NCI-H1694 (cell line): Measurements from ENCODE around the gene NEDD4.
"Not testable (repeated sequence)": the region's sequence is repeated elsewhere in the genome, so short reads cannot be mapped to it uniquely, and the experiment has no call there.

Experiments used
- DNase-seq: peaks from one replicate; lab custom pipeline; 2025; lab: John Stamatoyannopoulos, UW

The NEDD4 gene

GRCh38 chr15:55893852-55894251 is 99.6 kb downstream of the NEDD4 start:
- DNase-seq: no peak

DNA sequence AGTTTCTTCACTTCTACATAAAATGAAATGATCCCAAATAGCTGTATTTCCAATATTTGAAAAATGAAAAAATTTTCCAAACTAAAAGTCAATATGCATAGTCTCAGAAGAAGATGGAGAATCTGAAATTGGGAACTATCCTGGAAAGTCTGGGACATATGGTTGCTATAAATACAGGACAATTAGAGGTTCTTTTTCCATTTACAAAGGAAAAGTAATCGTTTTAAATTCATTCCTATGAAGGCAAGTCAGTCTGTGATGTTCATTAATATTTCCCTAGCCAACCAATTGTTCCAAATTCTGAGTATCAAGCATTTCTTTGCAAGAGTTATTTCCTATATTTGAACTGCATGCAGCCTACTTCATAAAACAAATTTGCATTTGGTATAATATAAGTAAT is 102.2 kb downstream of the NEDD4 start:
- no peak for DNase-seq

- DNase-seq: no peak
These were observed 109.2 kb downstream of the NEDD4 start for GRCh38 chr15:55884223-55884622.

- DNase-seq: no peak
These were observed 114.2 kb downstream of the NEDD4 start for GRCh38 chr15:55879181-55879580.

DNA sequence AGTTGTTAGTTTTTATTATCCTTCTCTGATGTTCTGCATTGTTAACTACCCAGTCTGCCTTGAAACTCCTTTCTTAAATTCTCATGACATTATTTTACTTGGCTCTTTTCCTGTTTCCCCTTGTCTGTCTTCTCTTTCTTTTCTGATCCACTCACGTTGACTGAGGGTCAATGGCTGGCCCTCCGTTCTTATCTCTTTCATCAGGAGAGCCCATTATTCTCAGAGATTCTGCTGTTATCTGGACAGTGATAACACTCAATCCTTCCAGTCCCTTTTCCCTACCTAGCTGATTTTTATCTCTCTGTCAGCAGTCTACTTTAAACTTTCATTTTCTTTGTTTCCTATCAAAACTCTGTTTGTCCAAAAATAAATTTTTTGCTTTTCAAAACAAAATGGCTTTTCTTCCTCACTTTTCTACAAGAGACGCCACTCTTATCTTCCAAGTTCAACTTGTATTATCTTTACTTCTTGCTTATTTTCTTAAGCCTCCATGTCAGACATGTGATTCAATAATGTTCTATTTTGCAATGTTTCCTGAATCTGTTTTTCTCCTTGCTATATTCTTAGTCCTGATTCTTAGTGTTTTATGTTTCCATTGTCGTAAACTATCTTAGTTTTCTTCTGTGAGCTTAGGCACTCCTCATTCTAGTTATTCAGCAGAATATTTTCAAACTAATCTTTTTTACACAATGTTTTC is 120.2 kb downstream of the NEDD4 start:
- no peak for DNase-seq

DNA sequence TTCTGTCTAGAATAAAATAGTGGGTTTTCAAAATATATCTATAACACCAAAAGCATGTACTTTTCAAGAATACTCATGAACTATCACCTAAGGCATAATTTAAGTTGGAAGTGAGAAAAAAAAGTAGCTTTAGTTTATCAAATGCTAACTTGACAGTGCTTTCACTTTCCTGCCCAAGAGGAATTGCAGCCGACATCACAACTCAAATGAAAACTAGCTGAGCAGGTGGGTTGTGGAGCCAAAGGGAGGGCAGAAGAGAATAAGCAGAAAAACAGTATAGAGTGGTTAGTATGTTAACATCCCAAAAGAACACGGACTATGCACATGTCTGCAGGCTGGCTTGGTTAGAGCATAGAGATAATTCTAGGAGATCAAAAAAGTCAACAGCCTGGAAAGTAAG is 120.9 kb downstream of the NEDD4 start:
- DNase-seq: no peak

GRCh38 chr15:55869660-55870059 is 123.8 kb downstream of the NEDD4 start:
- no peak for DNase-seq

- DNase-seq: no peak
These were observed 124.7 kb downstream of the NEDD4 start for GRCh38 chr15:55868707-55869106.

DNA sequence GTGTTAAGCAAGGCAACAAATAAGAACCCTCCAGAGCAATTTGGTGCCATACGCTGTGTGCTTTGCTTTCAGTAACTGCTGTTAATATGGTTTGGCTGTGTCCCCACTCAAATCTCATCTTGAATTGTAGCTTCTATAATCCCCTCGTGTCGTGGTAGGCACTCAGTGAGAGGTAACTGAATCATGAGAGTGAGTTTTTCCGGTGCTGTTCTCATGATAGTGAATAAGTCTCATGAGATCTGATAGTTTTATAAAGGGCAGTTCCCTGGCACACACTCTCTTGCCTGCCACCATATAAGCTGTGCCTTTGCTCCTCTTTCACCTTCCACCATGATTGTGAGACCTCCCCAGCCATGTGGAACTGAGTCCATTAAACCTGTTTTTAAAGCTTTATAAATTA is 125.1 kb downstream of the NEDD4 start:
- DNase-seq: not testable (repeated sequence)

DNA sequence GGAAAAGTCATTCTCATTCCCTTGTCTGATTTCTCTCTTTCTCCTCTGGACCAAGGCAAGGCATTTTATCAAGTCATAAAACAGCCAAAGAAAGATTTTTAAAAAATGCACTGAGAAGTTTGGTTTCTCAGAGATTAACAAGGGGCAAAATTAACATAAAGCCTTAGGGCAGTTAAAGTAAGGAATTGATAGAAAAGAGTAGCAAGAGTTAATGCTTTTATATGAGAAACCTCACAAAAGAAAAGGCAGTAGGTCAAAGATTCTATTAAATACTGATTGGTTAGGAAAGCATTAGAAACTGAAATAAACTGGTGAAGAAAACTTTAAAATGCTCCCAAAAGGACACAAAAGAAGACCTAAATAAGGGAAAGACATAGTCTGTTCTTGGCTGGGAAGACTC is 129.5 kb downstream of the NEDD4 start:
- no peak for DNase-seq

GRCh38 chr15:55861115-55861514 is 132.3 kb downstream of the NEDD4 start:
- DNase-seq: no peak

- no peak for DNase-seq
These were observed 132.9 kb downstream of the NEDD4 start for GRCh38 chr15:55860468-55860867.

GRCh38 chr15:55859681-55860080 is 133.7 kb downstream of the NEDD4 start:
- no peak for DNase-seq

DNA sequence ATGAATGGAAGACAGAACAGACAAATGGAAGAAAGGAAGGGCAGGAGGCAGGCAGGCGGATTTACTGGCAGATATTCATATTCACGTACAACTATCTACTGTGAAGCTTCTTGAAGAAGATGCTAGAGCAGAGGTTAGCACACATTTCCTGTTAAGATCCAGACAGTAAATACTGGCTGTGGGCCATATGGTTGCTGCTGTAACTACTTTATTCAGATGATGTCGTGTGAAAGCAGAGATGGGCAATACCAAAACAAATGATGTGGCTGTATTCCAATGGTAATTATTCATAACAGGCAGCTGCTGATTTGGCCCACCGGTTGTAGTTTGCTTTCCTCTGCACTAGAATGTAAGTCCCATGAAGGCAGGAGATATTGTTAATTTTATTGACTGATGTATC is 134.8 kb downstream of the NEDD4 start:
- DNase-seq: peak; percentile 4

- DNase-seq: no peak
These were observed 136.8 kb downstream of the NEDD4 start for GRCh38 chr15:55856506-55857164.

DNA sequence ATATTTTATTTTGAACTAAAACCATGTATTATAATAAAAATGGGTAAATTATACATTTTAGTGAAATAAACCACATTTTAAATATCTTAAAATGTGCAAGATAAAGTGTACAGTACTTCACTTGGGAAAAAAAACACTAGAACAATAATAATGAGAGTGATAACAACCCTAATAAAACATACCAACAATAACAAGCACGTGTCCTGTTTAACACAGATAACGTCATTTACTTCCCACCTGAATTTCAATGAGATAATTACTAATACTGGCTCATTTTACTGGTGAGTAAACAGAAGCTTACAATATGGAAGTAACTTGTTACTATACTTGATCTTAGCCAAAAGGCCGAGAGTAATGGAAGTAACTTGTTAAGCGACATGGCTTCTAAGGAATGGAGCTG is 140.3 kb downstream of the NEDD4 start:
- DNase-seq: no peak

DNA sequence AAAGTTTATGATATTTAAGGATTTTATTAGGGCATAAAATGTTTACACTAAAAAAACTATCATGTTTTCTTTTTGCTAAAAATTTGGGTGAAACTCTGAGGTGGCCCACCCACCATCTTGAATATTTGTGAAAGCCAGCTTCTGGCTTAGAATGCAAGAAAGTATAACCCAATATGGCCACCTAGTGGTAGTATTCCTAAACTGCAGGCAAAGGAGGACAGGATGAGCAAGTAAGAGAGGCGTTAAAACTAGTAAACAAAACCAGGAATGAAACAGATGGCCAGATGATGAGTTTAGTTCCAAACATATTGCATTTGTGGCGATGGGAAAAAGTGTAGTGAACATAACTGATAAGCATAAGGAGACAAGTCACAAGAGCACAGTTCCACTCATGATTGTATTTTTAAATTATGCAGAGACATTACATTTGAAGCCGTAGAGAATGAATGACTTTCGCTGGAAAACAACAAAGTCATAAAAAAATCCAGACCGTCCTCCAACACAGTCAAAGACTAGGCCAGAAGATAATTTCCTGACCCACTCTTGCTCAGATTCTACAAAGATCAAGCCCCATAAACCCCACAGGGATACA is 147.2 kb downstream of the NEDD4 start:
- DNase-seq: peak; percentile 88

DNA sequence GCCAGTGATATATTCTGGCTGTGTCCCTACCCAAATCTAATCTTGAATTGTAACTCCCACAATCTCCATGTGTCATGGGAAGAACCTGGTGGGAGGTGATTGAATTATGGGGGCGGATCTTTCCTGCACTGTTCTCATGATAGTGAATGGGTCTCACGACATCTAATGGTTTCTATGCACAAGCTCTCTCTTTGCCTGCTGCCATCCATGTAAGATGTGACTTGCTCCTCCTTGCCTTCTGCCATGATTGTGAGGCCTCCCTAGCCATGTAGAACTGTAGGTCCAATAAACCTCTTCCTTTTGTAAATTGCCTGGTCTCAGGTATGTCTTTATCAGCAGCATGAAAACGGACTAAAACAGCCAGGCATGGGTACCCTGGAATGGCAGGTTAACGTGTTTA is 150.5 kb downstream of the NEDD4 start:
- not testable (repeated sequence) for DNase-seq

DNA sequence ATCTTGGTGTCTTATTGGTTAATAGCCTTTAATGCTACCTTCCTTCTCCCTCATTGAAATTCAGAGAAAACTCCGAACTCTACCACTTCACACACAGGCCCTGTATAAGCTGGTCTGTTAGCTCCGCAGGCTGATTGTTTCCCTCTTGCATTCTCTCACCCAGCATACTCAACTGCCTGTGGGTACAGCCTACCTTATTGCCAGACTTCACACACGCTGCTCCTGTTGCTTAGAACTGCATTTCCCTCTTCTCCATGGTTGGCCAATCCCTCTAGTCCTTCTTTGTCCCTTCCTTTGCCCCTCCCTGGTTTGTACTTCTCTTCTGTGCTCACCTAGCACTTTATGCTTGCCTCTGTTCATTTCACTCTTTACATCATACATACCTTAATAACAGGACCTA is 157.5 kb downstream of the NEDD4 start:
- DNase-seq: no peak

- no peak for DNase-seq
These were observed 159.1 kb downstream of the NEDD4 start for GRCh38 chr15:55834331-55834730.

- no peak for DNase-seq
These were observed 163.6 kb downstream of the NEDD4 start for GRCh38 chr15:55829826-55830225.

DNA sequence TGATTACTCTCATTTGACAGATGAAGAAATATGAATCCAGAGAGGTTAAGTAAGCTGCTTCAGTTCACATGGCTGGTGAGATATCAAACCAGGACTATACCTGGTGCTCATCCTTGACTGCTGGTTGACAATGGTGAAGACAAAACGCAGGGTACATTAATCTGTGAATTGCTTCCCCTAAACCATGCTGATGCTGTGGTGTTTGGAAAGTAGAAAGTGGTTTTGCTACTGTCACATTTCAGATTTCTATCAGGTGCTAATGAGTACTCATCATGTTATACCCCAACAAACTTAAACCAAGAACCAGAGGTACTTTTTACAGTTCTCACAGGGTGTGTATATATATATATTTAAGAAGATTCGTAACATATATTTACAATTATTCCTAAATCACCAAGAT is 165.5 kb downstream of the NEDD4 start:
- DNase-seq: no peak

DNA sequence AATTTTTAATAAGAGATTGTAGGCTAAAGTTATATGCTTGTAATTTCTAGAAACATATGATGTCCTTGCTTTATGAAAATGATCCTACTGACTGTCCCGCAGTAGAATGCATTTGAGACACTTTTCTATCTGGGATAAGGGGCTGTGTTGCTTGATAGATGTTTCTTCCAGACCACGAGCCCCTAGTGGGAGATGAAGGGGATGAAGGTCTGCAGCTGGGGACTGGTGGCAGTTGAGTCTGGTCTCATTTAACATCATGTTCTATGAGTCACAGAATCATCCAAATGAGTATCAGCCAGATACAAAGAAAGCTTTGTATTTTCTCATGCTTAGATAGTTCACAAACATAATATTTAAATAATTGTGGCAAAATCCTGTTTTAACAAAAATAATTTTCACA is 166.2 kb downstream of the NEDD4 start:
- no peak for DNase-seq
